K562 (cell line): ENCODE results near the gene HELZ. TPM values are rescaled to one million over a fixed set of nuclear protein-coding genes. Genes with fewer than 3 reads are reported as not detected.

ENCODE experiments used
- ATAC-seq: fragments of 200-7000 bp; cut with Tn5 transposase; 3 replicates; pipeline ENCODE4 v1.9.1; 2020; ENCODE audit warnings: moderate library complexity
- BruUV-seq: library from RNA; stranded (reverse); fragments of 400-500 nt; replicated peaks from 2 replicates; lab custom pipeline; 2021; lab: Mats Ljungman, UMichigan
- CTCF ChIA-PET: fragments of 300-600 bp; formaldehyde crosslinking; extraction: SDS; loops from one replicate; lab custom pipeline; 2021; ENCODE audit warnings: low intra/inter-chr PET ratio; lab: Yijun Ruan, JAX
- POLR2A ChIA-PET: fragments of 300-600, 350-650 bp; sonication (Branson Sonifier 250); formaldehyde crosslinking; extraction: SDS; loops from one replicate; lab custom pipeline; 2021; ENCODE audit warnings: antibody characterized with exemption, inconsistent platforms; lab: Yijun Ruan, JAX
- DNase-seq, 4 experiments: peaks; one replicate each; pipeline versions ENCODE4 v3.0.0 to v3.0.0-alpha.2; 2011 to 2018; ENCODE audit warnings: low spot score in 3 of 4, mixed read lengths in 3 of 4; ENCODE audit errors: extremely low read depth in 1 of 4
- FAIRE-seq: peaks from 2 replicates; lab custom pipeline; 2011; peaks lifted over from hg19 to GRCh38; lab: Jason Lieb, UNC
- H2AFZ ChIP-seq: 2 replicates; pipeline ENCODE4 v1.6.0; 2011; ENCODE audit warnings: low read depth, low read length, control low read depth, inconsistent platforms
- H3K27ac ChIP-seq: fragments of 200-600 bp; 3 replicates; pipeline ENCODE4 v1.8.0; 2011; ENCODE audit warnings: low read depth, mild to moderate bottlenecking, control low read depth, inconsistent platforms, low read length, moderate library complexity, mixed read lengths; ENCODE audit errors: extremely low read depth
- H3K27me3 ChIP-seq, 2 experiments: fragments of 300-600 bp in 1 of 2; 2 replicates in 1 of 2; 3 replicates in 1 of 2; pipeline versions ENCODE4 v1.6.0 to v1.8.0; 2011; ENCODE audit warnings: inconsistent platforms in 2 of 2, low read length in 2 of 2, mild to moderate bottlenecking in 1 of 2, mixed read lengths in 1 of 2, moderate library complexity in 1 of 2; ENCODE audit not compliant: control insufficient read depth in 2 of 2, insufficient read depth in 2 of 2
- H3K36me3 ChIP-seq: fragments of 300-600 bp; 3 replicates; pipeline ENCODE4 v1.8.0; 2011; ENCODE audit warnings: mild to moderate bottlenecking, low read length, inconsistent platforms; ENCODE audit not compliant: control insufficient read depth, insufficient read depth
- H3K4me1 ChIP-seq, 2 experiments: fragments of 200-600 bp in 1 of 2; replicated peaks in 1 of 2; 2 replicates in 1 of 2; 3 replicates in 1 of 2; pipeline versions ENCODE4 v1.5.1 to v1.8.0; 2011; ENCODE audit warnings: inconsistent platforms in 2 of 2, low read length in 2 of 2, mild to moderate bottlenecking in 1 of 2, mixed read lengths in 1 of 2, moderate library complexity in 1 of 2; ENCODE audit not compliant: control insufficient read depth in 2 of 2, insufficient read depth in 2 of 2
- H3K4me2 ChIP-seq: 2 replicates; pipeline ENCODE4 v1.6.1; 2011; ENCODE audit warnings: low read length, control low read depth, inconsistent platforms, mixed read lengths; ENCODE audit not compliant: insufficient read depth
- H3K4me3 ChIP-seq: fragments of 200-600 bp; sonication (generic), shearing (Covaris generic); 2 replicates; pipeline ENCODE4 v1.5.1; 2016; ENCODE audit warnings: control low read depth, inconsistent platforms
- H3K79me2 ChIP-seq: fragments of 200-600 bp; 3 replicates; pipeline ENCODE4 v1.8.0; 2011; ENCODE audit warnings: low read length, inconsistent platforms; ENCODE audit not compliant: control insufficient read depth, insufficient read depth
- H3K9ac ChIP-seq, 2 experiments: 2 replicates each; pipeline versions ENCODE4 v1.6.0 to v1.6.1; 2011; ENCODE audit warnings: low read depth in 2 of 2, low read length in 2 of 2, control low read depth in 1 of 2, inconsistent platforms in 1 of 2, mild to moderate bottlenecking in 1 of 2, mixed read lengths in 1 of 2; ENCODE audit not compliant: insufficient read depth in 1 of 2
- H3K9me1 ChIP-seq: one replicate; pipeline ENCODE4 v1.6.0; 2011; ENCODE audit warnings: inconsistent platforms, mild to moderate bottlenecking, low read length, moderate library complexity; ENCODE audit not compliant: control insufficient read depth, insufficient read depth
- H3K9me3 ChIP-seq: replicated peaks from 2 replicates; pipeline ENCODE4 v1.5.1; 2011; ENCODE audit warnings: low read depth, low read length, inconsistent platforms; ENCODE audit not compliant: control insufficient read depth, insufficient read depth
- H4K20me1 ChIP-seq: replicated peaks from 2 replicates; pipeline ENCODE4 v1.6.1; 2011; ENCODE audit warnings: low read length, inconsistent platforms, mixed read lengths; ENCODE audit not compliant: control insufficient read depth, insufficient read depth
- ATF1 ChIP-seq, 2 experiments: fragments of 450-650 bp in 1 of 2; IDR thresholded peaks; 2 replicates each; pipeline ENCODE4 v1.6.1; 2016; ENCODE audit warnings: missing compliant biosample characterization in 1 of 2, missing genetic modification characterization in 1 of 2
- DACH1 ChIP-seq: fragments of 450-650 bp; IDR thresholded peaks from 2 replicates; pipeline ENCODE4 v1.6.1; 2018; ENCODE audit not compliant: partially characterized antibody
- NUFIP1 ChIP-seq: fragments of 450-650 bp; IDR thresholded peaks from 2 replicates; pipeline ENCODE4 v1.6.1; 2018; ENCODE audit not compliant: partially characterized antibody
- PRPF4 ChIP-seq: fragments of 200-400 bp; formaldehyde crosslinking; IDR thresholded peaks from one replicate; pipeline ENCODE4 v1.6.1; 2017; ENCODE audit warnings: low read length, low read depth, mild to moderate bottlenecking; ENCODE audit not compliant: insufficient read depth, poor library complexity, severe bottlenecking
- PTBP1 ChIP-seq: fragments of 200-400 bp; formaldehyde crosslinking; IDR thresholded peaks from 2 replicates; pipeline ENCODE4 v1.6.1; 2017; ENCODE audit warnings: low read depth, low read length
- RFX7 ChIP-seq: fragments of 250-450 bp; sonication (Bioruptor Pico); IDR thresholded peaks from 2 replicates; pipeline ENCODE4 v1.5.1; 2021; ENCODE audit warnings: mild to moderate bottlenecking
- SP2 ChIP-seq: IDR thresholded peaks from 2 replicates; pipeline ENCODE4 v1.6.1; 2011; ENCODE audit warnings: mild to moderate bottlenecking, low read depth, low read length, moderate library complexity; ENCODE audit not compliant: poor library complexity, severe bottlenecking; ENCODE audit errors: extremely low read depth
- SREBF2 ChIP-seq: sonication (generic); formaldehyde crosslinking; IDR thresholded peaks from 2 replicates; pipeline ENCODE4 v1.4.0; 2020; ENCODE audit warnings: mild to moderate bottlenecking, missing genetic modification reagents
- SRSF1 ChIP-seq: fragments of 200-400 bp; formaldehyde crosslinking; IDR thresholded peaks from 2 replicates; pipeline ENCODE4 v1.6.1; 2017; ENCODE audit warnings: mild to moderate bottlenecking, low read depth, low read length, moderate library complexity
- STAT5B ChIP-seq: fragments of 250-450 bp; sonication (Bioruptor Pico); IDR thresholded peaks from 2 replicates; pipeline ENCODE4 v1.8.0; 2021; ENCODE audit warnings: mild to moderate bottlenecking, inconsistent platforms
- ZNF384 ChIP-seq: IDR thresholded peaks from 2 replicates; pipeline ENCODE4 v1.6.1; 2012; ENCODE audit warnings: low read depth, low read length, improper control_type of control experiment
- WGBS: fragments of 100-300 bp; shearing (Covaris generic); methylation state at CpG from one replicate; pipeline ENCODE4 v1.1.6; 2016; ENCODE audit warnings: low coverage, mixed read lengths; ENCODE audit not compliant: insufficient coverage; ENCODE audit errors: missing lambda C conversion rate; 5-methylcytosine and 5-hydroxymethylcytosine counted together
- in situ Hi-C: fragments of 300-500 bp; cut with MboI; formaldehyde crosslinking; loops from 4 replicates; pipeline ENCODE4 v1.15.0; 2018; ENCODE audit warnings: inconsistent platforms, mixed read lengths
- intact Hi-C: fragments of 100-400 bp; cut with micrococcal nuclease; formaldehyde crosslinking; loops from 2 replicates; pipeline ENCODE4 v1.14.2; 2022
- polyA plus RNA-seq, 8 experiments: library from polyadenylated mRNA; depleted of rRNA in 4 of 8; stranded (reverse) in 5 of 8; unstranded in 3 of 8; fragments of >200 nt; fragmentation: Nextera tagmentation in 2 of 8; fragmentation: Illumina TruSeq in 1 of 8; extraction: Ambion mirVana in 2 of 8; extraction: Trizol in 1 of 8; gene quantifications; 2 replicates each; pipeline versions ENCODE4 v1.2.1 to v1.2.3, GENCODE V29; 2011 to 2014; ENCODE audit warnings: inconsistent platforms in 1 of 8, missing spikeins in 1 of 8
- total RNA-seq, 7 experiments: library from RNA; depleted of rRNA in 6 of 7; stranded (reverse); fragments of >200 nt in 6 of 7; fragmentation: Illumina TruSeq in 2 of 7; extraction: Trizol in 2 of 7; gene quantifications; 2 replicates each; pipeline versions ENCODE4 v1.2.1 to v1.2.3, GENCODE V29; 2011 to 2021; ENCODE audit warnings: low replicate concordance in 1 of 7

HELZ gene
- total and polyA plus RNA-seq, 9 of the 15 experiments (the other 6 are each of a cell fraction or from before 2014, with no cell fraction given) = 5.2 to 39.8 (median 17.3) TPM

DNA sequence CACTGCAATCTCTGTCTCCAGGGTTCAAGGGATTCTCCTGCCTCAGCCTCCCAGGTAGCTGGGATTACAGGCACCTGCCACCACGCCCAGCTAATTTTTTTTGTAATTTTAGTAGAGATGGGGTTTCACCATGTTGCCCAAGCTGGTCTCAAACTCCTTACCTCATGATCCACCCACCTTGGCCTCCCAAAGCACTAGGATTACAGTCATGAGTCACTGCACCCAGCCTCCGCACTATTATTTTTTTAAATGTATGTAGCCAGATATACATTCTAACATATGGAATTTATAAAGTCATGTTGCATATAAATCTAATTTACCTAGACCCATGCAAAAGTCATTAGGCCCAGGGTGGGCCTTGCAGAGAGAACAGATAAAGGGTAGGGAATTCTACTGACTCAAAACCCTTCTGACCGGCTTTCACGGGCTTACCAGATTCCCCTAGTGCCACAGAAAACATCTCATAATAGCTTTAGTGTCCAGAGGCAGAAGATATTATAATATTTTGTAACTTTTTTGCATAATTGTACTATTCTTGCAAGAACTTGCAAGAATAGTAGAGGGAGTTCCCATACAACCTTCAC, 20.5 kb upstream of the HELZ start (continued):
- no peak for TF ChIP-seq SP2
- no peak for TF ChIP-seq NUFIP1
- TF ChIP-seq SRSF1 = no peak
- TF ChIP-seq ZNF384 = no peak
- no peak for TF ChIP-seq RFX7
- TF ChIP-seq STAT5B = no peak

DNA sequence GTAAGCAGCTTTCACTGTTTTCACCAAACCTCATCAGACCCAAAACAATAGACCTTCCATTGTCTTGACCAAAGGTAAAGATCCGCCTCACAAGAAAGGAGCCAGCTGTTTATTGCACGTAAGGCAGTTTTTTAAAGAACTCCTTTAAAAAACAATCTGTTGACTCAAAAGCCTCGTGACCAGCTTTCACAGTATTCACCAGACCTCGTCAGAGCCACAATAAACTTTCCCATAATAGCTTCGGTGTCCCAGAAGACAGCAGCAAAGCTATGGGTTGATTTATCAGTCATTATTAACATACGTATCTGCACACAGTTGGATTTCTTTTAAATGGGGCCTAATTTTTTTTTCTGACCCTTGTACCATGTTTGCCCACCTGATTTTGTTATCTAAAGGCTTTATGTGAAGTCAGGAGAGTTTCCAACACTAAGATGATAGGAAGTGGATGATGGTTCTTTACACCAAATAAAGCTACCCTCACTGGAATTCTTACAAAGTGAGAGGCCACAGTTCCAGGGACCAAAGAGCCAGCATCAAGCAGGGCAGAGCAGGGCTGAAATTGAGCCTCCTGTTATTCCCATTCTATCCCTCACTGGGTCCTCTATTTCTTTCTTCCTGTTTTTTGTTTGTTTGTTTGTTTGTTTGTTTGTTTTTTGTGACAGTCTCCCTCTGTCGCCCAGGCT, 17.6 kb upstream of the HELZ start:
- intact Hi-C loops (no loop called here), in situ Hi-C loops (no loop called here)
- TF ChIP-seq PTBP1 = no peak
- TF ChIP-seq ATF1 (CRISPR knock-in tag; IDR thresholded peaks at IDR 0.05) = no peak
- no peak for TF ChIP-seq ATF1 (tag; IDR thresholded peaks at IDR 0.05)
- no peak for TF ChIP-seq DACH1
- TF ChIP-seq SREBF2 = no peak
- no peak for TF ChIP-seq PRPF4
- Histone ChIP-seq H3K4me3 (no peak overlapping the region), H4K20me1 (no peaks in the 10 kb centered on the region), H3K4me2 (no peak overlapping the region), H3K9me1 (no peaks in the 10 kb centered on the region), H3K79me2 (no peaks in the 10 kb centered on the region), H3K27ac (no peak overlapping the region), H3K9ac (no peak overlapping the region), H2AFZ (no peak overlapping the region), H3K27me3 (no peaks in the 10 kb centered on the region), H3K4me1 (peaks cover 0 to 4% of the 10 kb centered on the region in 2 experiments; a peak in 3 of 5 replicates), H3K36me3 (no peaks in the 10 kb centered on the region), H3K9me3 (no peaks in the 10 kb centered on the region)
- WGBS = 32% methylated on average over 7 of the region's 7 CpGs
- ChIA-PET POLR2A (interaction anchor here (0.6 to 2.0 kb wide), 5 partner anchors 10 to 337 kb away, joined by 3 to 8 read pairs (median 3); no protein-coding TSS in a partner anchor), CTCF (no interaction called here)
- no peak for ATAC-seq
- no TSS peak for BruUV-seq
- FAIRE-seq = no peak
- DNase-seq = no peak
